Measurements from ENCODE around the gene UBE2F.

DNA sequence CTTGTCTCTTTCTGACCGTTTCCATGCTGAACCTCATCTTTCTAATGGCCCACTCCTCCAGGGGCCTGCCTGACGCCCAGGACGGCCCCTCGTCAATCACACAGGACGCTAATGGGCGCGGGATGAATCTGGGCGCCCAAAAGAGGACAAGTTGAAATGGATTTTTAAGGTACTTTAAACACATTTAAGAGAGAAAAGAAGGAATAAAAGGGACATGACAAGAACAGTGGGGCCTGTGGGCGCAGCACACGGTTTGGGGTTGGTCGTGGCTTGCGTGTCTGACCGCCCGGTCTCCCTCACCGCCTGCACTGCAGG lies 607 bp upstream of the UBE2F start:
- no peak for TF ChIP-seq POLR2A (IDR thresholded peaks at IDR 0.05)
- TF ChIP-seq, protein P1, sequence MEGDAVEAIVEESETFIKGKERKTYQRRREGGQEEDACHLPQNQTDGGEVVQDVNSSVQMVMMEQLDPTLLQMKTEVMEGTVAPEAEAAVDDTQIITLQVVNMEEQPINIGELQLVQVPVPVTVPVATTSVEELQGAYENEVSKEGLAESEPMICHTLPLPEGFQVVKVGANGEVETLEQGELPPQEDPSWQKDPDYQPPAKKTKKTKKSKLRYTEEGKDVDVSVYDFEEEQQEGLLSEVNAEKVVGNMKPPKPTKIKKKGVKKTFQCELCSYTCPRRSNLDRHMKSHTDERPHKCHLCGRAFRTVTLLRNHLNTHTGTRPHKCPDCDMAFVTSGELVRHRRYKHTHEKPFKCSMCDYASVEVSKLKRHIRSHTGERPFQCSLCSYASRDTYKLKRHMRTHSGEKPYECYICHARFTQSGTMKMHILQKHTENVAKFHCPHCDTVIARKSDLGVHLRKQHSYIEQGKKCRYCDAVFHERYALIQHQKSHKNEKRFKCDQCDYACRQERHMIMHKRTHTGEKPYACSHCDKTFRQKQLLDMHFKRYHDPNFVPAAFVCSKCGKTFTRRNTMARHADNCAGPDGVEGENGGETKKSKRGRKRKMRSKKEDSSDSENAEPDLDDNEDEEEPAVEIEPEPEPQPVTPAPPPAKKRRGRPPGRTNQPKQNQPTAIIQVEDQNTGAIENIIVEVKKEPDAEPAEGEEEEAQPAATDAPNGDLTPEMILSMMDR (IDR thresholded peaks at IDR 0.05) = no peak

Data from adrenal gland (tissue), 5 donors.